Smooth muscle cell (in vitro differentiated cells): Measurements from ENCODE around the gene IL3RA. TPM values are rescaled to one million over a fixed set of nuclear protein-coding genes. Genes with fewer than 3 reads are reported as not detected.

Source experiments
- DNase-seq: peaks from one replicate; lab custom pipeline; 2025; ENCODE audit not compliant: unreplicated experiment; lab: John Stamatoyannopoulos, UW
- H2AFZ ChIP-seq: fragments of 200-600 bp; sonication (generic); 2 replicates; pipeline ENCODE4 v1.6.0; 2016; ENCODE audit warnings: antibody characterized with exemption, low read depth, mild to moderate bottlenecking
- H3F3A ChIP-seq: fragments of 200-600 bp; sonication (generic); 2 replicates; pipeline ENCODE4 v1.6.0; 2017; ENCODE audit warnings: antibody characterized with exemption, low read depth
- H3K27ac ChIP-seq: fragments of 200-600 bp; sonication (generic); 2 replicates; pipeline ENCODE4 v1.5.1; 2016; ENCODE audit warnings: low read depth, mild to moderate bottlenecking
- H3K27me3 ChIP-seq: fragments of 200-600 bp; sonication (generic); 2 replicates; pipeline ENCODE4 v1.6.1; 2016; ENCODE audit warnings: low read depth, mild to moderate bottlenecking
- H3K36me3 ChIP-seq: fragments of 200-600 bp; sonication (generic); 2 replicates; pipeline ENCODE4 v1.5.1; 2016; ENCODE audit warnings: low read depth
- H3K4me1 ChIP-seq: fragments of 200-600 bp; sonication (generic); 2 replicates; pipeline ENCODE4 v1.5.1; 2016; ENCODE audit warnings: low read depth
- H3K4me2 ChIP-seq: fragments of 200-600 bp; sonication (generic); 2 replicates; pipeline ENCODE4 v1.6.0; 2016; ENCODE audit warnings: mild to moderate bottlenecking
- H3K4me3 ChIP-seq: fragments of 200-600 bp; sonication (generic); 2 replicates; pipeline ENCODE4 v1.5.1; 2016; ENCODE audit warnings: mild to moderate bottlenecking
- H3K79me2 ChIP-seq: fragments of 200-600 bp; sonication (generic); 2 replicates; pipeline ENCODE4 v1.6.0; 2016; ENCODE audit warnings: low read depth, mild to moderate bottlenecking
- H3K9ac ChIP-seq: fragments of 200-600 bp; sonication (generic); 2 replicates; pipeline ENCODE4 v1.6.0; 2016; ENCODE audit warnings: low read depth
- H3K9me3 ChIP-seq: fragments of 200-600 bp; sonication (generic); replicated peaks from 2 replicates; pipeline ENCODE4 v1.5.1; 2016; ENCODE audit warnings: low read depth
- H4K20me1 ChIP-seq: fragments of 200-600 bp; sonication (generic); 2 replicates; pipeline ENCODE4 v1.6.0; 2016; ENCODE audit warnings: low read depth
- WGBS: methylation state at CpG from one replicate; pipeline ENCODE4 v1.1.7; 2016; ENCODE audit warnings: low lambda C conversion rate; 5-methylcytosine and 5-hydroxymethylcytosine counted together
- polyA plus RNA-seq: library from polyadenylated mRNA; unstranded; fragments of >200 nt; fragmentation: Nextera tagmentation; extraction: Ambion mirVana; gene quantifications from 2 replicates; pipeline ENCODE4 v1.2.1, GENCODE V29; 2016
- total RNA-seq: library from RNA; depleted of rRNA; stranded (reverse); fragments of >200 nt; gene quantifications from 2 replicates; pipeline ENCODE4 v1.2.3, GENCODE V29; 2014
- TF ChIP-seq, protein P1 (sequence below): fragments of 200-600 bp; sonication (generic); IDR thresholded peaks from 2 replicates; pipeline ENCODE4 v1.5.1; 2017; ENCODE audit warnings: borderline replicate concordance, mild to moderate bottlenecking, antibody characterized with exemption; ENCODE audit not compliant: insufficient read depth, poor library complexity, severe bottlenecking

The IL3RA gene
- total and polyA plus RNA-seq, 2 experiments from 2014 or later, result 0.24 TPM; not detected in 1

DNA sequence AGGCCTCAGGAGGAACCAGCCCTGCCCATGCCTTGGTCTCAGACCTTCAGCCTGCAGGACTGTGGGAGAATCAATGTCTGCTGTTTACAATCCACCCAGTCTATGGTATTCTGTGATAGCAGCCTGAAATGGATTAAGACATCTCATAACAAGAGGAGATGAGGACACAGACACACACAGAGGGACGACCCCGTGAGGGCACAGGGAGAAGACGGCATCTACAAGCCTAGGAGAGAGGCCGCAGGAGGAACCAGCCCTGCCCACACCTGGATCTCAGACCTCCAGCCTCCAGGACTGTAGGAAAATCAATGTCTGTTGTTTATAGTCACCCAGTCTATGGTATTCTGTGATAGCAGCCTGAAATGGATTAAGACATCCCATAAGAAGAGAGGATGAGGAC lies 52.1 kb downstream of the IL3RA start:
- Histone ChIP-seq H3K4me3 (no peak overlapping the region), H3K9ac (no peak overlapping the region), H3K27me3 (no peaks in the 10 kb centered on the region), H2AFZ (no peak overlapping the region), H3K9me3 (no peaks in the 10 kb centered on the region), H3K36me3 (peaks cover 11% of the 10 kb centered on the region), H3K4me2 (peak overlapping the region; percentile 32), H3K27ac (peak overlapping the region; percentile 7), H3K4me1 (peaks cover 15% of the 10 kb centered on the region), H3F3A (peaks cover 22% of the 10 kb centered on the region), H3K79me2 (peaks cover 57% of the 10 kb centered on the region), H4K20me1 (peaks cover 79% of the 10 kb centered on the region)
- no peak for DNase-seq
- WGBS, result over 99% methylated on average over 4 of the region's 4 CpGs
- TF ChIP-seq, protein P1, sequence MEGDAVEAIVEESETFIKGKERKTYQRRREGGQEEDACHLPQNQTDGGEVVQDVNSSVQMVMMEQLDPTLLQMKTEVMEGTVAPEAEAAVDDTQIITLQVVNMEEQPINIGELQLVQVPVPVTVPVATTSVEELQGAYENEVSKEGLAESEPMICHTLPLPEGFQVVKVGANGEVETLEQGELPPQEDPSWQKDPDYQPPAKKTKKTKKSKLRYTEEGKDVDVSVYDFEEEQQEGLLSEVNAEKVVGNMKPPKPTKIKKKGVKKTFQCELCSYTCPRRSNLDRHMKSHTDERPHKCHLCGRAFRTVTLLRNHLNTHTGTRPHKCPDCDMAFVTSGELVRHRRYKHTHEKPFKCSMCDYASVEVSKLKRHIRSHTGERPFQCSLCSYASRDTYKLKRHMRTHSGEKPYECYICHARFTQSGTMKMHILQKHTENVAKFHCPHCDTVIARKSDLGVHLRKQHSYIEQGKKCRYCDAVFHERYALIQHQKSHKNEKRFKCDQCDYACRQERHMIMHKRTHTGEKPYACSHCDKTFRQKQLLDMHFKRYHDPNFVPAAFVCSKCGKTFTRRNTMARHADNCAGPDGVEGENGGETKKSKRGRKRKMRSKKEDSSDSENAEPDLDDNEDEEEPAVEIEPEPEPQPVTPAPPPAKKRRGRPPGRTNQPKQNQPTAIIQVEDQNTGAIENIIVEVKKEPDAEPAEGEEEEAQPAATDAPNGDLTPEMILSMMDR, result no peak

DNA sequence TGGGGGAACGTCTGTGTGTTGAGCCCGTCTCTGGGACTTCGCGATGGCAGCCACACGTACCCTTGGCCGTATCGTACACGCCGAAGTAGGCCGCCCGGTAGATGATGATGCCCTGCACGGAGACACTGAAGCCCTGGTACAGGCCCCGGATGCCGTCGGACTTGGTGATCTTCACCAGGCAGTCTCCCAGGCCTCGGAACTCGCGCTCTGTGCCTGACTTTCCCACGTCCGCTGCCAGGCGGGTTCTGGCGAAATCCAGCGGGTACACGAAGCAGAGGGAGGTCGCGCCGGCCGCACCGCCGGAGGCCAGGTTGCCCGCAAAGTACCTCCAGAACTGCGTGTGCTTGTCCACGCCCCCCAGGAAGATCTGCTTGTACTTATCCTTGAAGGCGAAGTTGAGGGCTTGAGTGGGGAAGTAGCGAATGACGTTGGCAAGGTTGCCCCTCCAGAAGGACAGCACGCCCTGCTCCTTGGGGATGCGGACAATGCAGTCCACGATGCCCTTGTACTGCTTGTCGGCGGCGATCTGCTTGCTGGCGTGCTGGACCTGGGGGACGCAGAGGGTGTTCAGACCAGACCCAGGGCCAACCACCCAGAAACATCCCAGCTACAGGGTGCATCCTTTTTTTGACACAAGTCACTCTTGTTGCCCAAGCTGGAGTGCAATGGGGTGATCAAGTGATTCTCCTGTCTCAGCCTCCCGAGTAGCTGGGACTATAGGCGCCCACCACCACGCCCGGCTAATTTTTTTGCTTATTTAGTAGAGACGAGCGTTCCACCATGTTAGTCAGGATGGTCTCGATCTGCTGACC lies 52.8 kb downstream of the IL3RA start:
- no peak overlapping the region for H3K9ac ChIP-seq
- H3F3A ChIP-seq, result peaks cover 22% of the 10 kb centered on the region
- no peak overlapping the region for H3K4me3 ChIP-seq
- H3K27me3 ChIP-seq, result no peaks in the 10 kb centered on the region
- peaks cover 11% of the 10 kb centered on the region for H3K36me3 ChIP-seq
- peaks cover 57% of the 10 kb centered on the region for H3K79me2 ChIP-seq
- TF ChIP-seq, protein P1, result no peak
- peaks cover 73% of the 10 kb centered on the region for H4K20me1 ChIP-seq
- no peaks in the 10 kb centered on the region for H3K9me3 ChIP-seq
- no peak overlapping the region for H2AFZ ChIP-seq
- whole genome bisulfite sequencing, result 94% methylated on average over 51 of the region's 51 CpGs
- no peak for DNase-seq
- no peak overlapping the region for H3K27ac ChIP-seq
- peaks cover 15% of the 10 kb centered on the region for H3K4me1 ChIP-seq
- peak overlapping the region; percentile 98 for H3K4me2 ChIP-seq

DNA sequence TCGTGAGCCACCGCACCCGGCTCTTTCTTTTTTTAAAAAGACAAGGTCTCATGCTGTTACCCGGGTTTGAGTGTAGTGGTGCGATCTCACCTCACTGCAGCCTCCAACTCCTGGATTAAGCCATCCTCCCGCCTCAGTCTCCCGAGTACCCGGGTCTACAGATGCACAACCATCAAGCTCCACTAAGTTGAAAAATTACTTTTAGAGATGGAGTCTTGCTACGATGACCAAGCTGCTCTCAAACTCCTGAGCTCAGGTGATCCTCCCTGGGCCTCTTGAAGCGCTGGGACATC lies 53.4 kb downstream of the IL3RA start:
- Histone ChIP-seq H3K4me2 (peak overlapping the region; percentile 98), H4K20me1 (peaks cover 68% of the 10 kb centered on the region), H3F3A (peaks cover 17% of the 10 kb centered on the region), H3K79me2 (peaks cover 57% of the 10 kb centered on the region), H3K4me3 (no peak overlapping the region), H3K27ac (peak overlapping the region; percentile 100), H3K4me1 (peaks cover 15% of the 10 kb centered on the region), H3K36me3 (peaks cover 11% of the 10 kb centered on the region), H3K9me3 (no peaks in the 10 kb centered on the region), H2AFZ (no peak overlapping the region), H3K27me3 (no peaks in the 10 kb centered on the region), H3K9ac (no peak overlapping the region)
- DNase-seq, result no peak
- TF ChIP-seq, protein P1, result no peak
- 95% methylated on average over 10 of the region's 10 CpGs for WGBS
